H1 (cell line): ENCODE data around the gene CNN3. TPM values are rescaled to one million over a fixed set of nuclear protein-coding genes. Genes with fewer than 3 reads are reported as not detected.

Experiments
- MAFK ChIP-seq: IDR thresholded peaks from 2 replicates; pipeline ENCODE4 v1.6.1; 2012; ENCODE audit warnings: low read depth, mild to moderate bottlenecking, improper control_type of control experiment, low read length
- POU5F1 ChIP-seq: IDR thresholded peaks from 2 replicates; pipeline ENCODE4 v1.6.1; 2011; ENCODE audit warnings: low read depth, mild to moderate bottlenecking, low read length, moderate library complexity
- RFX5 ChIP-seq: IDR thresholded peaks from 2 replicates; pipeline ENCODE4 v1.6.1; 2011; ENCODE audit warnings: low read depth, low read length, improper control_type of control experiment, borderline replicate concordance
- SP4 ChIP-seq: IDR thresholded peaks from 2 replicates; pipeline ENCODE4 v1.6.1; 2012; ENCODE audit warnings: low read length, inconsistent platforms
- polyA plus RNA-seq, 7 experiments: library from polyadenylated mRNA; depleted of rRNA in 3 of 7; stranded (reverse) in 5 of 7; unstranded in 2 of 7; fragments of >200 nt in 5 of 7; fragments of 200-250 nt in 2 of 7; gene quantifications; 1 replicate in 5 of 7; 2 replicates in 1 of 7; 4 replicates in 1 of 7; pipeline versions ENCODE4 v1.2.1 to v1.2.3, GENCODE V29; 2011 to 2013; ENCODE audit warnings: missing spikeins in 2 of 7, mixed read lengths in 2 of 7
- total RNA-seq: library from RNA; stranded (reverse); fragmentation: NEBNext Ultra II Directional; extraction: Animal tissue kit (Norgen Biotek cat#: 25700); gene quantifications from 2 replicates; pipeline ENCODE4 v1.2.1, GENCODE V29; 2021
- TF ChIP-seq, protein P1 (sequence below): IDR thresholded peaks from 2 replicates; pipeline ENCODE4 v1.6.1; 2011; ENCODE audit warnings: low read length, improper control_type of control experiment
- TF ChIP-seq, protein P2 (sequence below): fragments of 300-600 bp; sonication (generic); IDR thresholded peaks from 2 replicates; pipeline ENCODE4 v1.7.1; 2012; ENCODE audit warnings: low read length, moderate library complexity, mild to moderate bottlenecking, inconsistent platforms; ENCODE audit not compliant: insufficient replicate concordance
- TF ChIP-seq, protein P3 (sequence below), 3 experiments: IDR thresholded peaks; 1 replicate in 2 of 3; 2 replicates in 1 of 3; pipeline versions ENCODE4 v1.5.1 to v1.6.1; 2011; ENCODE audit warnings: low read length in 3 of 3, mild to moderate bottlenecking in 3 of 3, inconsistent platforms in 2 of 3, low read depth in 1 of 3, moderate library complexity in 1 of 3; ENCODE audit not compliant: insufficient read depth in 1 of 3; ENCODE audit errors: control extremely low read depth in 1 of 3

The CNN3 gene
- total and polyA plus RNA-seq, 2 of the 8 experiments (the other 6 are each of a cell fraction or from before 2014, with no cell fraction given) = 134 to 266 TPM

GRCh38 chr1:94925561-94926125, 1.3 kb downstream of the CNN3 start (continued):
- TF ChIP-seq, protein P1, sequence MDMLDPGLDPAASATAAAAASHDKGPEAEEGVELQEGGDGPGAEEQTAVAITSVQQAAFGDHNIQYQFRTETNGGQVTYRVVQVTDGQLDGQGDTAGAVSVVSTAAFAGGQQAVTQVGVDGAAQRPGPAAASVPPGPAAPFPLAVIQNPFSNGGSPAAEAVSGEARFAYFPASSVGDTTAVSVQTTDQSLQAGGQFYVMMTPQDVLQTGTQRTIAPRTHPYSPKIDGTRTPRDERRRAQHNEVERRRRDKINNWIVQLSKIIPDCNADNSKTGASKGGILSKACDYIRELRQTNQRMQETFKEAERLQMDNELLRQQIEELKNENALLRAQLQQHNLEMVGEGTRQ = no peak
- TF ChIP-seq SP4 (peak; percentile 46; the same call in 1 of the 2 replicates), POU5F1 (no peak), RFX5 (no peak), MAFK (no peak)
- TF ChIP-seq, protein P2, sequence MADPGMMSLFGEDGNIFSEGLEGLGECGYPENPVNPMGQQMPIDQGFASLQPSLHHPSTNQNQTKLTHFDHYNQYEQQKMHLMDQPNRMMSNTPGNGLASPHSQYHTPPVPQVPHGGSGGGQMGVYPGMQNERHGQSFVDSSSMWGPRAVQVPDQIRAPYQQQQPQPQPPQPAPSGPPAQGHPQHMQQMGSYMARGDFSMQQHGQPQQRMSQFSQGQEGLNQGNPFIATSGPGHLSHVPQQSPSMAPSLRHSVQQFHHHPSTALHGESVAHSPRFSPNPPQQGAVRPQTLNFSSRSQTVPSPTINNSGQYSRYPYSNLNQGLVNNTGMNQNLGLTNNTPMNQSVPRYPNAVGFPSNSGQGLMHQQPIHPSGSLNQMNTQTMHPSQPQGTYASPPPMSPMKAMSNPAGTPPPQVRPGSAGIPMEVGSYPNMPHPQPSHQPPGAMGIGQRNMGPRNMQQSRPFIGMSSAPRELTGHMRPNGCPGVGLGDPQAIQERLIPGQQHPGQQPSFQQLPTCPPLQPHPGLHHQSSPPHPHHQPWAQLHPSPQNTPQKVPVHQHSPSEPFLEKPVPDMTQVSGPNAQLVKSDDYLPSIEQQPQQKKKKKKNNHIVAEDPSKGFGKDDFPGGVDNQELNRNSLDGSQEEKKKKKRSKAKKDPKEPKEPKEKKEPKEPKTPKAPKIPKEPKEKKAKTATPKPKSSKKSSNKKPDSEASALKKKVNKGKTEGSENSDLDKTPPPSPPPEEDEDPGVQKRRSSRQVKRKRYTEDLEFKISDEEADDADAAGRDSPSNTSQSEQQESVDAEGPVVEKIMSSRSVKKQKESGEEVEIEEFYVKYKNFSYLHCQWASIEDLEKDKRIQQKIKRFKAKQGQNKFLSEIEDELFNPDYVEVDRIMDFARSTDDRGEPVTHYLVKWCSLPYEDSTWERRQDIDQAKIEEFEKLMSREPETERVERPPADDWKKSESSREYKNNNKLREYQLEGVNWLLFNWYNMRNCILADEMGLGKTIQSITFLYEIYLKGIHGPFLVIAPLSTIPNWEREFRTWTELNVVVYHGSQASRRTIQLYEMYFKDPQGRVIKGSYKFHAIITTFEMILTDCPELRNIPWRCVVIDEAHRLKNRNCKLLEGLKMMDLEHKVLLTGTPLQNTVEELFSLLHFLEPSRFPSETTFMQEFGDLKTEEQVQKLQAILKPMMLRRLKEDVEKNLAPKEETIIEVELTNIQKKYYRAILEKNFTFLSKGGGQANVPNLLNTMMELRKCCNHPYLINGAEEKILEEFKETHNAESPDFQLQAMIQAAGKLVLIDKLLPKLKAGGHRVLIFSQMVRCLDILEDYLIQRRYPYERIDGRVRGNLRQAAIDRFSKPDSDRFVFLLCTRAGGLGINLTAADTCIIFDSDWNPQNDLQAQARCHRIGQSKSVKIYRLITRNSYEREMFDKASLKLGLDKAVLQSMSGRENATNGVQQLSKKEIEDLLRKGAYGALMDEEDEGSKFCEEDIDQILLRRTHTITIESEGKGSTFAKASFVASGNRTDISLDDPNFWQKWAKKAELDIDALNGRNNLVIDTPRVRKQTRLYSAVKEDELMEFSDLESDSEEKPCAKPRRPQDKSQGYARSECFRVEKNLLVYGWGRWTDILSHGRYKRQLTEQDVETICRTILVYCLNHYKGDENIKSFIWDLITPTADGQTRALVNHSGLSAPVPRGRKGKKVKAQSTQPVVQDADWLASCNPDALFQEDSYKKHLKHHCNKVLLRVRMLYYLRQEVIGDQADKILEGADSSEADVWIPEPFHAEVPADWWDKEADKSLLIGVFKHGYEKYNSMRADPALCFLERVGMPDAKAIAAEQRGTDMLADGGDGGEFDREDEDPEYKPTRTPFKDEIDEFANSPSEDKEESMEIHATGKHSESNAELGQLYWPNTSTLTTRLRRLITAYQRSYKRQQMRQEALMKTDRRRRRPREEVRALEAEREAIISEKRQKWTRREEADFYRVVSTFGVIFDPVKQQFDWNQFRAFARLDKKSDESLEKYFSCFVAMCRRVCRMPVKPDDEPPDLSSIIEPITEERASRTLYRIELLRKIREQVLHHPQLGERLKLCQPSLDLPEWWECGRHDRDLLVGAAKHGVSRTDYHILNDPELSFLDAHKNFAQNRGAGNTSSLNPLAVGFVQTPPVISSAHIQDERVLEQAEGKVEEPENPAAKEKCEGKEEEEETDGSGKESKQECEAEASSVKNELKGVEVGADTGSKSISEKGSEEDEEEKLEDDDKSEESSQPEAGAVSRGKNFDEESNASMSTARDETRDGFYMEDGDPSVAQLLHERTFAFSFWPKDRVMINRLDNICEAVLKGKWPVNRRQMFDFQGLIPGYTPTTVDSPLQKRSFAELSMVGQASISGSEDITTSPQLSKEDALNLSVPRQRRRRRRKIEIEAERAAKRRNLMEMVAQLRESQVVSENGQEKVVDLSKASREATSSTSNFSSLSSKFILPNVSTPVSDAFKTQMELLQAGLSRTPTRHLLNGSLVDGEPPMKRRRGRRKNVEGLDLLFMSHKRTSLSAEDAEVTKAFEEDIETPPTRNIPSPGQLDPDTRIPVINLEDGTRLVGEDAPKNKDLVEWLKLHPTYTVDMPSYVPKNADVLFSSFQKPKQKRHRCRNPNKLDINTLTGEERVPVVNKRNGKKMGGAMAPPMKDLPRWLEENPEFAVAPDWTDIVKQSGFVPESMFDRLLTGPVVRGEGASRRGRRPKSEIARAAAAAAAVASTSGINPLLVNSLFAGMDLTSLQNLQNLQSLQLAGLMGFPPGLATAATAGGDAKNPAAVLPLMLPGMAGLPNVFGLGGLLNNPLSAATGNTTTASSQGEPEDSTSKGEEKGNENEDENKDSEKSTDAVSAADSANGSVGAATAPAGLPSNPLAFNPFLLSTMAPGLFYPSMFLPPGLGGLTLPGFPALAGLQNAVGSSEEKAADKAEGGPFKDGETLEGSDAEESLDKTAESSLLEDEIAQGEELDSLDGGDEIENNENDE = no peak
- TF ChIP-seq, protein P3, sequence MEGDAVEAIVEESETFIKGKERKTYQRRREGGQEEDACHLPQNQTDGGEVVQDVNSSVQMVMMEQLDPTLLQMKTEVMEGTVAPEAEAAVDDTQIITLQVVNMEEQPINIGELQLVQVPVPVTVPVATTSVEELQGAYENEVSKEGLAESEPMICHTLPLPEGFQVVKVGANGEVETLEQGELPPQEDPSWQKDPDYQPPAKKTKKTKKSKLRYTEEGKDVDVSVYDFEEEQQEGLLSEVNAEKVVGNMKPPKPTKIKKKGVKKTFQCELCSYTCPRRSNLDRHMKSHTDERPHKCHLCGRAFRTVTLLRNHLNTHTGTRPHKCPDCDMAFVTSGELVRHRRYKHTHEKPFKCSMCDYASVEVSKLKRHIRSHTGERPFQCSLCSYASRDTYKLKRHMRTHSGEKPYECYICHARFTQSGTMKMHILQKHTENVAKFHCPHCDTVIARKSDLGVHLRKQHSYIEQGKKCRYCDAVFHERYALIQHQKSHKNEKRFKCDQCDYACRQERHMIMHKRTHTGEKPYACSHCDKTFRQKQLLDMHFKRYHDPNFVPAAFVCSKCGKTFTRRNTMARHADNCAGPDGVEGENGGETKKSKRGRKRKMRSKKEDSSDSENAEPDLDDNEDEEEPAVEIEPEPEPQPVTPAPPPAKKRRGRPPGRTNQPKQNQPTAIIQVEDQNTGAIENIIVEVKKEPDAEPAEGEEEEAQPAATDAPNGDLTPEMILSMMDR (IDR thresholded peaks at IDR 0.05; ENCODE audit: control extremely low read depth in 1 of 3, insufficient read depth in 1 of 3, low read depth in 1 of 3, low read length in 3 of 3) = no peak
